GM19099 (cell line): ENCODE results near the gene OTUB2.

Experiments used
- POLR2A ChIP-seq: IDR thresholded peaks from 3 replicates; pipeline ENCODE4 v1.6.1; 2011; ENCODE audit warnings: low read depth; ENCODE audit not compliant: insufficient read length; ENCODE audit errors: extremely low read depth

OTUB2 gene

DNA sequence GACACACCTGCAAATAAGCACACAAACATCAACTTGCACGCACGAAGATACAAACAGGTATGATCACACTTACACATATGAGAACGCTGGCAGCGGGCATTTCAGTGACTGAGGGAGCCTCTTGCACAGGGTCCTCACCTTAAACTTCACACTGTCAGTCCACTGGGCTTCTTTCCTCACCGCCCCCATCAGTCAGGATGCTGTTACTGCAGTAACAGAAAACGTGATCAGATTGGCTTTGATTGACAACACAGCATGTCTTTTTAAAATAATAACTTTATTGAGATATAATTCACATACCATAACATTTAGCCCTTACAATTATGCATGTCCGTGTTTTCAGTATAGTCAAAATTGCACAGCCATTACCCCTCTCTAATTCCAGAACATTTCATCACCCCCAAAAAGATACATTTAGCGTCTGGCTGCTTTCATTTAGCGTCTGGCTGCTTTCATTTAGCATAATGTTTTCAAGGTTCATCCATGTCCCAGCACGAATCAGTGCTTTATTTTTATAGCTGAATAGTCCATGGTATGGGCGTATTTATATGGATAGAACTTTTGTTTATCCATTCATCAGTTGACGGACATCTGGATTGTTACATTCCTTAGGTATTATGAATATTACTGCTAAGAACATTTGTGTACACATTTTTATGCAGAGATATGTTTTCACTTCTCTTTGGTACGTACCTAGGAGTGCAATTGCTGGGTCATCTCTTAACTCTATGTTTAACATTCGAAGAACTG is 20.6 kb upstream of the OTUB2 start:
- no peak for TF ChIP-seq POLR2A

DNA sequence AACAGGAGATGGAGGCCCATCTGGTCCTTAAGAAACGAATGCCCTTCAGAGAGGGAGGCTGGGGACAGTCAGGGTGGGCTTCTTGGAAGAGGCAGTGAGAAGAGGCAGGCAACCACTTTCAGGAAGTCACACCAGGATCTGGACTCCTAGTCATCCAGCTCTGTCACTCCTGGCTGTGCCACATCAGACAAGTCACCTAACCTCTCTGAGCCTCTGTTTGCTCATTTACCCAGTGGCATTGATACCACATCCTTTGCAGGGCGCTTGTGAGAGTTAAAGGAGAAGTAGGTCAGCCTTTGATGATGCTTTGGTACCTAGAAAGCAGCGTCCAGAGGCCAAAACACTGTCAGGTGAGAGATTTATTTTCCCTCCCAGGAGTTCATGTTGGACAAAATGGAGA is 17.9 kb upstream of the OTUB2 start:
- no peak for TF ChIP-seq POLR2A

DNA sequence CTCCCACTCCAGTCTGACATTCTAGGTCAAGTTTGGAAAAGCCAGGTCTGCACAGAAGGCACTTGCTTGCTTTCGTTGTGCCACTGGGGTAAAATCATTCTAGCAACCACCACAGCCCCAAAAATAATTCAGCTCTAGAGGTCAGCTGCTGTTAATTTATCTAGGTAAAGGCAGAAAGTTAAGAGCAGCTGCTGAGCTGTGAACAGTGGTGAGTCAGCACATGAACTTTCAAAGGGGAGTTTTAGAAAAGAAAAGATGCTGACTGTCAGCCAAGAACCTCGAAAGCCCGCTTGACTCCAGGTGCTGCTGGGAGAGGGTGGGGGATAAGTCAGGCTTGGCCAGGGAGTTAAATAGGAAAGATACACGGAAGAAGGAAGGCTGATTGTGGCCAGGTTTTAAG is 16.4 kb upstream of the OTUB2 start:
- TF ChIP-seq POLR2A = no peak

DNA sequence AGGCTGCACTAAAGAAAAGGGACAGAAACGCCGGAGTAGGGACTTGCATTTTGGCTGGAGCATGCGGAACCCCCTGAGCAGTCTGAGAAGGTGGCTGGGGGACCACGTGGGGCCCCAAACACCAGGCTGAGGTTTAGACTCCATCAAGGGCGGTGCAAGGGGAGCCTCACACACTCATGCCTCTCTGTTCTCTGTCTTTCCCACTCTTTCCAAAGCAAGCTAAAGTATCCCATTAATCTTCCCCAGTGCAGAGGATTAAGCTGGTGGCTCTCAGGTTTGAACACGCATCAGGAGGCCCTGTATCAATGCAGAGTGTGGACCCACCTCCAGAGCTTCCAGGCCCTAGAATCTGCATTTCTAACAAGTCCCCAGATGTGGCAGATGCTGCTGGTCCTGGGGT is 15.5 kb upstream of the OTUB2 start:
- no peak for TF ChIP-seq POLR2A

DNA sequence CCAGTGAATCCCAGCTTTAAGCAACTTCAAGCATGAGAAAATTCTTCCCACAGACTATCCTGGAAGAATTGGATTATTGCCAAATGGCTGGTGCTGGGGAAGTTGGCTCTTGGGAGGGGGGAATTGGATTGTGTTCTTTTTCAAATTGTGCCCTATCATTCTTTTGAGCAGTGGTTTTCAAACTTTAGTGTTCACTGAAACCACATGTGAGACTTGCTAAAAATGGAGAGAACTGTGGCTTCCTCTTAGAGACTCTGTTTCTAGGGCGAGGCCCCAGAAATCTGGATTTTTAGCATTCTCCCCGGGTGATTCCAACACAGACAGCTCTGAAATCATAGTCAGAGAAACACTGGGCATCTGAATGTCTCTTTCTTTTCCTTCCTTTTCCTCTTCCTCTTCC is 14.3 kb upstream of the OTUB2 start:
- TF ChIP-seq POLR2A = no peak

DNA sequence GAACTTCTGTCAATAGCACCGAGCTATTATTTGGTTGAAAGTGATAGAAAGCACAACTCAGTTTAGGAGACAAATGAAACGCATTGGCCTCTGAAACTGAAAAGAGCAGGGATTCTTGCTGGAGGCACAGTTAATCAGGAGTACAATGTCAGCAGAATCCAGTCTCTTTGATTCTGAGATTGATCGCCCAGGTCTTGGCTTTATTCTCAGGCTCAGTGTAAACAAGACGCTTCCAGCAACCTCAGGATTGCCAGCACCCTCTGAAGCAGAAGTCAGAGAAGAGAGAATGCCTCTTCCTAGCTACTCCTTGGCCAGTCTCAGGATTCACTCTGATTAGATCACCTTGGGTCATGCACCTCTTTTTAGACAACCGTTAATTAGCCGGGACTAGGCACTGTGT is 11.8 kb upstream of the OTUB2 start:
- TF ChIP-seq POLR2A = no peak

DNA sequence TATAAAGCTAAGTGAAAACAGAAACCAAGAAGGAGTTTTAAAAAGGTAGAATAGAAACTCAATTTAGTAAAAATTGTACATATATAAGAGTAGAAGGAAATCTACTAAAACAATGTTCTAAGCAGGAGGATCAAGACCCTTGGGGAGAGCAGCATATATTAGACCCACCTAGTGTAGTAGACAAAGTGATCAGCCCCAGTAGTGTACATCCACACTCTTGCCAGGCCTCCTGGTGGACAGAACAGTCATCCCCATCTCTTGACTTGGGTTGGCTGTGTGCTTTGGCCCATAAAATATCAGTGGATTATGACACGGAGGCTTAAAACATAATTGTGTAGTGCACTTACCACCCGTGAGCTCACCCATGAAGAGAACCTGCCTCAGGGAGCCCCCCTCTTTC is 10.9 kb upstream of the OTUB2 start:
- no peak for TF ChIP-seq POLR2A

DNA sequence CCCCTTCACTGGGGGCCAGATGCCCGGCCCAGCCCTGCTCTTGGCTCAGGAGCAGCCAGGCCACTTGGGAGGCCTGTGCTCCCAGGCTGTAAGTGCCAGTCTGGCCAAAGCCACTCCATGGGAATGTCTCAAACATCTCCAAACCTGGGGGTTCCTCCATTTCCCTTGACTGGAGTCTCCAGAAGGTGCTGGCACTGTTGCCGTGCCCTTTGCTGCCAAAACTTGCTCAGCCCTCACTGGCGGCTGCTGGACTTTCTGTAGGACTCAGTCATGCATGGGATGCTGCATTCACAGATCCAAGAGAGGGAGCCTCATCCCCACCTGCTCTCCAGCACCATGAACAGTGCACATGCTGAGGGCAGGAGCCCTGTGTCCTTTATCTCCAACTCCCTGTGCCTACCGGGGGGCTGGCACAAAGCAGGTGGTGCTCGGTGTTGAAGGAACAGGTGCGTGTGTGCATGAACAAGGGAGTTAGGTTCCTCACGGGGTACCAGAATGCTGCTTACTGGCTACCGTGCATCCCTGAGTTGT is 9.6 kb upstream of the OTUB2 start:
- no peak for TF ChIP-seq POLR2A

DNA sequence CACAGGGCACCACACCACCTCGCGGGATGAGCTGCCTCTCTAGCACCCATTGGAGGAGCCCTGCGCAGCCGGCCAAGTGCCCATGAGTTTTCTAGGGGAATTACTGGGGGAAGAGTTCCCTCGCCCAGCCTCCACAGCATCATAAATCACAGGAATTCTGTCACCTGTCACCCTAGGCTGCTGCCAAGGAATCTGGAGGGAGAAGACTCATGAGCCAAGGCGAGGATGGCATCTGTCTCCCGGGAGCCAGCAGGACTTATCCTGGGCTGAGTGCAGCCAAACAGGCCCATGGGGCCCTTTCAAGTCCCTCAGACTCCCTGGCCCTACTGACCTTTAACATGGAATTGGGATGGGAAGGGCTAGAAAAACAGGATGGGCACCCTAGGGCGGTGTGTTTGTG is 7.8 kb upstream of the OTUB2 start:
- TF ChIP-seq POLR2A = no peak

DNA sequence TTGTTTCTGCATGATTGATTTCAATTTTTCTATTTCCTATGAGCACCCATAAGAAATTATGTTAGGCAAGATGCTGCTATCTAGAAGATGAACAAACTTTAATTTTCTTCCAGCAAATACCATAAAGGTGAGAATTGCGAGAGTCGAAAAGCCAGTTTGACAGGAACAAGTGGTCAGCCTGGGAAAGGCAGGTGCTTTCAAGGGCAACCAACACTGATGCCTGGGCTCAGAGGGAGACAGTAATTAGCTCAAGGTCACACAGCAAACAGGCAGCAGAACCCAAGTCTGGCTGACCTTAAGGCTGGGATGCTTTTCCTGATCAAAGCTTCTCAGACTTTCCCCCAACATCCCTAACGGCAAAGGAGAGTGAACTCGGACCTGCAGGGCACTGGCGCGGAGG is 6.8 kb upstream of the OTUB2 start:
- TF ChIP-seq POLR2A = no peak

DNA sequence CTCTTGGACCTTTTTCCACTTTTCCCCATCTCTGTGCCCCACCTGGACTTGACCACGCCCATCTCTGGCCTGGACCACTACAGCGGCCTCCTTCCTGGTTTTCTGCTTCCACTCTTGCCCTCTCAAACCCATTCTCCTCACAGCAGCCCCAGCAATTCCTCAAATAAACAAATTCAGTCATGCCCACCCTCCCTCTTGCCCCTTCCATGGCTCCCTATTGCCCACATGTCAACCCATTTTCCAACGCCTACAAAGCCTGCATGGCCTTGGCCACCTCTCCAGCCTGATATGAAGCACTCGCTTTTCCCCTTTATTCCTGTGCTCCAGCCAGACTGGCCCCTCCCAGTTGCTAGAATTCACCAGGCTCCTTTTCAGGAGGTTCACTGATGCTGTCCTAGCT is 5.9 kb upstream of the OTUB2 start:
- TF ChIP-seq POLR2A = no peak

DNA sequence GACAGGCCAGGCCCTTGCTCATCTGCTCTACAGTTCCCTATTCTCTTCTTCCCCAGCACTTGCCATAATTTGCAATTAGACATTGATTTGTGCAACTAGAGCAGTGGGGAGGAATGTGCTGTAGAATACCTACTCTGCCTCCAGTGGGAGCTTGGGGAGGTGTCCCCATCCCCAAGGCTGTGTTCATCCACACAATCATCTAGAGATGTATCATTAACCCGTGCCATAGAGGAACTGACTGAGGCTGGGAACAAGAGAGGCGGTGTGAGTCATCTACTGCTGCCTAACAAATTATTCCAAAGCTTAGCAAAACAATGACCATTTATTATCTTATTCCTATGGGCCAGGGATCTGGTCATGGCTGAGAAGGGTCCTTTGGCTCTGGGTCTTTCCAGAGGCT is 5.1 kb upstream of the OTUB2 start:
- TF ChIP-seq POLR2A = no peak

DNA sequence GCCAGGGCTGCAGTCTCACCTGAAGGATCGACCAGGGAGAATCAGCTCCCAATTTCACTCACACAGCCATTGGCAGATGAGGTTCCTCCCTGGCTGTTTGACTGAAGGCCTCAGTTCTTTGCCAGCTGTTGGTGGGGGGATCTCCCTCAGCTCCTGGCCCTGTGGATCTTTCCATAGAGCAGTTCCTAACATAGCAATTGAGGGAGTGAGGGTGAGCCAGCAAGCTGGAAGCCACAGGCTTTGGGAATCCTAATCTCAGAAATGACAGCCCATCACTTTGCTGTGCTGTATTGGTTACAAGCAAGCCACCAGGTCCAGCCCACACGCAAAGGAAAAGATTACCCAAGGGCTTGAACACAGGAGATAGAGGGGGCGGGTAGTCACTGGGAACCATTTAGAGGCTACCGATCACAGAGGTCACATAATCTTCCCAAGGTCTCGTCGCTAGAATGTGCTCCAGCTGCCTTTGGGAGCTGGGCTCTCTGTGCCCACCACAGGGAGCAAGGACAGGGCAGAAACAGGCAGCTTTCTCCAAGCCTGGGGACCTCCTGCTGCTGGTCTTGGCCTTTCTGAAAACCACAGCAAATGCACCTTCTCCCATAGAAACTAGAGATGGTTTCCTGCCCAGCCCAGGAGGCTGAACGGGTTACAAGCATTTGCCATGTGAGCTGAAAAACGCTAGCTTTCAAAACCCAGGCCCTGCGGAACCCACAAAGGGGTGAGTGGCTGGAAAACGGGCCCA is 4.6 kb upstream of the OTUB2 start:
- no peak for TF ChIP-seq POLR2A

DNA sequence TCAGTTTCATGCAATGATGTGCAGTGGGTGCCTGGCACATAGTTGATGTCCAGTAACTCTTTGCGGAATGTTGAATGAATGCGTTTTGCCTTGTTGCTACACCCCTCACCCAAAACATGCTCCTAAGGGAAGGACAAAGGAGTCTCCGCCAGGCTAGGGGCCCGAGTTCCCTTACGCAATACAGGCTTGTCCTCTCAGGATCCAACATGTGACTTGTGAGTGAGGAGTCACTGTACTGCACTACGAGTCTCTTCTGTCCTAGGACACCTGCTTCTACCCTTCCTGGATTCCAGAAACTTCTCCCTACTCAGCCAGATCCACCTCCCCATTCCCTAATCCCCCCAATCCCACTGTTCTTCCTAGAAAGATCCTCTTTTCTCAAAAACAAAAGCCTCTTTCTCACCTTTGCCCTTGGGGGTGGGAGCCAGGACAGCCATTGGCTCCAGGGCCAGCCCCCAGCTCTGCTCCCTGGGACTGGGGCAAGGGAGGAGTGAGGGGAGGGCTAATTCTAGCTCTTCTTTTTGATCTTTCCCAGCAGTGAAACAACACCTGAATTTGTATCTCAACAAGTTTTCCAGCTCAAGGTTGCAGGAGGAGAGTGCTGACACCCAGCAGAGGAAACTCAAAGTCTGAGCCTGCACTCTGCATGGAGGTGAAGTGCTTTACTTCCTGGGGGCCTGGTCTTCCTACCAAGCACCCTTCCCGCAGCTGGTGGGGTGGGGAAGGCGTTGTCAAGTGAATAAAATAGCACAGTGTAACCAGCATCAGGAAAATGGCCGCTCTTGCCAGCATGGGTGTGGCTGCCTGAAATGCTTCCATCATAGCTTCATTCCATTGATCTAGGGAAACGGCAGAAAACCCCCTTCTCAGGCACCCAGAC is 3.4 kb upstream of the OTUB2 start:
- TF ChIP-seq POLR2A = no peak

DNA sequence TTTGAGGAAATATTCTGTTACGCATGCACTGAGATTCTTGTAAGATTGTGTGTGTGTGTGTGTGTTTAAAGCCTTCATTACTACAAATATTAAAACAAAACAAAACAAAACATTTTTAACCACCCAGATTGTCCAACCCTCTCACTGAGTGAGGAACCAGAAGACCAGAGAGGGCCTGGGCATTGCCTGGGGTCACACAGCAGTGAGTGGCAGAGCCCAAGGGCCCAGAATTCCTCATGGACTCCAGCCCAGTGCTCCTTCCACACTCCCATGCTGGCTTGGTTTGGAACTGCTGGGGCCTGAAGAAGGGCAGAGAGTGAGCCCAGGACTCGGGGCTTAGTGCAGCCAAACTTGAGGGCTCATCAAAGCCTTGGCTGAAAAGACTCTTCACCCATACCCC is 1.6 kb upstream of the OTUB2 start:
- no peak for TF ChIP-seq POLR2A

DNA sequence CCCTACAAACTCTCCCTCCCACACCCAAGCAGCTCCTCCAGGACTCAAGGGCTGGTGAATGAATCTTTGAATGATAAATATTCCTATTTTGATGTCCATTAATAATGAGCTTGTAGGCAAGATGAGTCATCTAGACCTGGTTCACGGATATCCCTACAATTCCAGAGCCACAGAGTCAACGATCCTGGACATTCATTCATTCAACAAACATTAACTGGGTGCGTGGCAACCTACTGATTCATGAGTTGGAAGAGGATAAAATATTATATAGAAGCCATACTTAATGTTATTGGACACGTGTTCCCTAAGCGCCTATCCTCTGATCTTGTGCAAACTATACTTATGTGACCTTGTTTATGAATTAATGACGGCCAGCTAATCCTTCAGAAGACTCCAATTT is 420 bp upstream of the OTUB2 start:
- no peak for TF ChIP-seq POLR2A

DNA sequence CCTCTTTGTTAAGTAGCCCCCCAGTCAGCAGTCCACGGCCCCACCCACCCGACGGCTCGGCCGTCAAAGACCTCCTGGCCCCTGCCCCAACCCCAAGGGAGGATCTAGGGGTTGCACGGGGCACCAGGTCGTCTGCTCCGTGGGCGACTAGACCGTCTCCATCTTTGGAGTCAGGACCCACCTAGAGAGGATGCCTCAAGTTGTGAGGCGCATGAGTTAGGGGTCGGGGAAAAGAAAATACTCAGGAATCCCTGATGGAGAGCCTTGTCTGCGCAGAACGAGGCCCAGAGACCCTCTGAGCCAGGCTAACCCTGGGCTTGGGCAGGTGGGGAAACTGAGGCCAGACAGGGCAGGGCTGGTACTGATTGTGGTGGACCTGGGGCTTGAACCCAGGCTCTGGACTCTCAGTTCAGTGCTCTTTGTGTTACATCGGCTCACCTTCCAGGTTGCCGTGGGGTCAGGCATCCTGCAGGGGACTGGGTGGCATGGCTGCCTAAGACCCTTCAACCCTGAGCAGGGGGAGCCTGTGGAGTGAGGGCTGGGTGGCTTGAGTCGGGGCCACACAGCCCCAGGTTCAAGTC is 839 bp downstream of the OTUB2 start:
- TF ChIP-seq POLR2A = no peak
